HG02763 (cell line): Measurements from ENCODE around the gene POM121C.
A peak's percentile ranks its signal among the peaks of the same experiment; 100 is the strongest.
"Not testable (repeated sequence)": the region's sequence is repeated elsewhere in the genome, so short reads cannot be mapped to it uniquely, and the experiment has no call there.

Experiments used
- ATAC-seq: cut with Tn5 transposase; IDR thresholded peaks from one replicate; pipeline ENCODE4 v1.9.1; 2021; ENCODE audit warnings: mild to moderate bottlenecking, moderate library complexity; ENCODE audit not compliant: unreplicated experiment

POM121C gene

DNA sequence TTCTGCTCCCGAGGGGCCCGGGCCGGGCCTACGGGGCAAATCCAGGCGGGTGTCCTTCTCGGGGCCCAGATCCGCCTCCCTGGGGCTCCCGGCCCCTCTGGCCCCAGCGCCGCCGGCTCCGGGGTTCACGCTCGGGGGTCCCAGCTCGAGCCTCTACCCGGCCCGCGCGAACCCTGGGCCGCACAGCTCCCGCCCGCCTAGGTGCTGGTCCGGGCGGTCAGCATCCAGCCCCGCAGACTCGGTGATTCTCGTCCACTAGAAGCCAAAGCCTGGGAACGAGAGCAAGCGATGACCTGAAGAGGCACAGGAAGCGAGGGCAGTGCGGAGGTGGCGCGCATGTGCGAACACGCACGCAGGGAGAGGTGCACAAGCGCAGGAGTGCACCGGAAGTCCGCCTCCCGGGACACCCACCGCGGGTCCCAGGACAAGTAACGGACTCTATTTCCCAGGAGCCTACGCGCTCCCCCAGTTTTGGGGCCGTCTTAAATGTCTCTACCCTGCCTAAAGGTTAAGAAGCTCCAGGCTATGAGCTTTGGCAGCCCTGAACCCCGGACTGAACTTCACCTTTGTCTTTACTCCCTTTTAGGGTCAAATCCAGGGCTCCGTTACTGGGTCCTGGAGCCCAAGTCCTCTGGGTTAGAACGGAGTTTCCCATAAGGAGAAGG is at the start of gene POM121C:
Gene POM121C (minus strand): TSS at position 321 of the 665 bp plus-strand sequence. CDS start 44,803 bp downstream, outside the sequence.
- peak; percentile 99 for ATAC-seq

DNA sequence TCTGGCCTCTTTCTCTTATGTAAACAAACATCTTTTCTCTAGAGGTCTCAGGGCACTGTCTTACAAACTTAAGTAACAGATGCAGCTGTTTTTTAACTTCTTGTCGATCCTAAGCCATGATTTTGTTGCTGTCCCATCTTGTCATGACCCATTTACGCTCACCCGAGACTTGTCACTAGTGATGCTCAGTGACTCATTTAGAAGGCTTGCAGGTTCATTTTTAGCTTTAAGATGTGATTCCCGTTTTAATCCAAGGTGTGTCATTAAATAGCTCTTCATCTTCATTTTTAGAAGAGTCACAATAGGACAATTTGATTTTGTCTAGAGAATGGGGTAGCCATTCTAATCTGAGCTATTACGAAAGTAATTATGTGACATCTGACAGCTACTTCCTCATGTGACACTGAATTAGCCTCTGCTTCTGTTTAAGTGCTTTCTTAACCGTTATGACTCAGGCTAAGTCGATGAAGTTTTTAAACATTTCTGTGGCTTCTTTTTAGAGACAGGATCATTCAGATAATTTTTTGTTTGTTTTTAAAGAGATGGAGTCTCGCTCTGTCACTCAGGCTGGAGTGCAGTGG is 48.7 kb upstream of the POM121C start:
- no peak for ATAC-seq

- no peak for ATAC-seq
Measured at GRCh38 chr7:75533926-75534325, 47.8 kb upstream of the POM121C start.

GRCh38 chr7:75532639-75533038 is 46.5 kb upstream of the POM121C start:
- ATAC-seq = no peak

- no peak for ATAC-seq
Measured at GRCh38 chr7:75531359-75531821, 45.3 kb upstream of the POM121C start.

DNA sequence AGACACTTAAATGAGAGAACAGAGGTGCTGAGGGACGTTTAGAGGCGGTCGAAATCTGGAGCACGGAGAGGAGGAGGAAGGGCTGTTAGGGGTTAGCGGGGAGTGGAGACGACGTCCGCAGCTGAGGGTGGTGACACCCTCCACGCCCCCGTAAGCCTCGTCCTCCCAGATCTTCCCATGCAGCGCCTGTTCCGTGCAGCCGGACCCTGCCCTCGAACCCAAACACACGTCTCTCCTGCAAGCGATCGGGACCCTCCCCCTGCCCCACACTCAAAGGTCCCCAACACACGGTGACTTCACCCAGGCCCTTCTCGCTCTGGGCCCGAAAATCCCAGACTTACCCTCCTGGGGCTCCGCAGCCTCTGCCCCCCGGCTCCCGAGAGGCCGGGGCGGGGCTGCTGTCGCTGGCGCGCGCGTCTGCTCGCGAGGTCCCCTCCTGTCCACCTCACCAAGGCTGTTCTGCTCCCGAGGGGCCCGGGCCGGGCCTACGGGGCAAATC is 41.2 kb upstream of the POM121C start:
- not testable (repeated sequence) for ATAC-seq

GRCh38 chr7:75521727-75522126 is 35.6 kb upstream of the POM121C start:
- ATAC-seq = not testable (repeated sequence)

DNA sequence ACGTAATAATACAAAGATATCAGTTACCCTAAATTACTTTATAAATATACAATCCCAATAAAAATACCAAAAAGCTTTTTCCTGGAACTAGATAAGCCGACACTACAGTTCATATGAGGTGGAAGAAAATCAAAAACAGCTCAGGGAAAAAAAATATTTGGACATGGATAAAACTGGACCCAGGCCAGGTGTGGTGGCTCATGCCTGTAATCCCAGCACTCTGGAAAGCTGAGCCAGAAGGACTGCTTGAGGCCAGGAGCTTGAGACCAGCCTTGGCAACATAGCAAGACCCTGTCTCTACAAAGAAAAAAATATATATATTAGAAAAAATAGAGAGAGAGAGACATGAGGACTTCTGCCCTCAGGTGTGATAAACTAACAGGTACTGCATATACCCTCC is 32.7 kb upstream of the POM121C start:
- not testable (repeated sequence) for ATAC-seq

DNA sequence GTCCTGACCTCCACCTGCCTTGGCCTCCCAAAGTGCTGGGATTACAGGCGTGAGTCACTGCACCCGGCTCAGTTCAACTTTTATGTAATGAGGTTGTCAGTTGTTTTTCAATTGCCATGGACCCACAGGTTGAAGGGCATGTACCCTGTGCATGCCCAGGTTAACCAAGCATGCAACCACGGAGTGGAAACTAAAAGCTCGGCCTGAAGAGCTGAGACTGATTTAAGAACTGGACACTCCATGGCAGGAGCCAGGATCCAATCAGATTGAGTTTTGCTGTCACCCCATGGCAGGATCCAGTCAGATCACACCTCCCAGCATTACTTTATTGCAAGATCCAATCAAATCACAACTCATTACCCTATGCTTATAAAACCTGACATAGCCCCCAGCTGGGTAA is 22.9 kb upstream of the POM121C start:
- not testable (repeated sequence) for ATAC-seq

DNA sequence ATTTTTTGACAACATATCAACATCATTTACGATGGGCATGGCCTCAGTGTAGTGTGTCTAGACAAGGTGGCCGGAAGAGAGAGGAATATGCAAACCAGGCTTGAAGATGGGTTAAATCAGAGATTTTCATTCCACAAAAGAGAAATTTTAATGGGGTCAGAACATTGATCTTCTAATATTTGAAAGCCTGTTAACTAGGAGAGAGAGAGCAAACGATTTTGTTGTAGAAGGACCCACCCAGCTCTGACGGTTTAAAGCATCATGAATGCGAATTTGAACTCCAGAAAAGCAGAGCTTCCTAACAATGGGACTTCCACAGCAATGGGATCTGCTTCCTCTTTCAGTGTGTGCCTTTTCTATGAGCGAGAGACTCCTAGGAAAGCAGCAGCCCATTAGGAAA is 5.9 kb upstream of the POM121C start, which contains the start of gene SPDYE5:
Gene SPDYE5 (plus strand): TSS at position 301 of the 400 bp plus-strand sequence. CDS start 1,728 bp downstream, outside the sequence.
- ATAC-seq = not testable (repeated sequence)

GRCh38 chr7:75485355-75485978 is 632 bp downstream of the POM121C start:
- not testable (repeated sequence) for ATAC-seq

DNA sequence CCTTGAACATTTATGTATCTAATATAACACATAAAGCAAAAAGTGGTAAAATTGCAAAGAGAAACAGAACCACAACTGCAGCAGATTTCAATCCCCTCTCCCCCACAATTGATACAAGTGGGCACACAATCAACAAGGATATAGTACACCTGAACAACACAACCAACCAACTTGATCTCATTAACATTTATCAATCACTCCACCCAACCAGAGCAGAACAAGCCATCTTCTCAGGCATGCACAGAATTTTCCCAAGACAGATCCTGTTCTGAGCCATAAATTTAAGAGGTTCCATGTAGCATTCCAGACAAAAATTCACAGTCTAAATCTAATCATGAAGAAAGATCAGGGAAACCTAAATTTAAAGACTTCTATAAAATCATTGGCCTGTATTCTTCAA is 5.8 kb downstream of the POM121C start:
- ATAC-seq = not testable (repeated sequence)

DNA sequence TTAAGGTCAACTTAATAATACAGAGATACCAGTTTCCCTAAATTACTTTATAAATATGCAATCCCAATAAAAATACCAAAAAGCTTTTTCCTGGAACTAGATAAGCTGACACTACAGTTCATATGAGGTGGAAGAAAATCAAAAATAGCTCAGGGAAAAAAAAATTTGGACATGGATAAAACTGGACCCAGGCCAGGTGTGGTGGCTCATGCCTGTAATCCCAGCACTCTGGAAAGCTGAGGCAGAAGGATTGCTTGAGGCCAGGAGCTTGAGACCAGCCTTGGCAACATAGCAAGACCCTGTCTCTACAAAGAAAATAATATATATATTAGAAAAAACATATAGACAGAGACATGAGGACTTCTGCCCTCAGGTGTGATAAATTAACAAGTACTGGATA is 8.6 kb downstream of the POM121C start:
- not testable (repeated sequence) for ATAC-seq

- not testable (repeated sequence) for ATAC-seq
Measured at GRCh38 chr7:75470166-75470565, 15.9 kb downstream of the POM121C start.

DNA sequence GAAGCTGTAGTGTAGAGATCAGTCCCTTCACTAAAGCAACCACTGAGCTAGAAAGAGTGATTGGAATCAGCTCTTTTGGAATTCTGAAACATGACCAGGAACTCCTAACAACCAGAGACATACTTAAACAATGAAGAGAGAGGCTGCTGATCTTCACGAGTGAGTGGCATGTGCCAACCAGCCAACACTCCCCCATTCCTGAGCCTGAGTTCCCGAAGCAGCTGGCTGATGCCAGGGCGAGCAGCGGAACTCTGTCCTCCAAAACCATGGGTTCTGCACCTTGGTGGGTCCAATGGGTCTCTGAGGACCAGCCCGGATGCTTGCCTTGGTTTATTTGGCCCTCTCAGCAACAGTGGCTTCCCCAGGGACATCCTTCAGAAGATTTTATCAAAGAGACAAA is 25.6 kb downstream of the POM121C start:
- ATAC-seq = not testable (repeated sequence)

GRCh38 chr7:75458034-75458433 is 28.1 kb downstream of the POM121C start:
- ATAC-seq = not testable (repeated sequence)

DNA sequence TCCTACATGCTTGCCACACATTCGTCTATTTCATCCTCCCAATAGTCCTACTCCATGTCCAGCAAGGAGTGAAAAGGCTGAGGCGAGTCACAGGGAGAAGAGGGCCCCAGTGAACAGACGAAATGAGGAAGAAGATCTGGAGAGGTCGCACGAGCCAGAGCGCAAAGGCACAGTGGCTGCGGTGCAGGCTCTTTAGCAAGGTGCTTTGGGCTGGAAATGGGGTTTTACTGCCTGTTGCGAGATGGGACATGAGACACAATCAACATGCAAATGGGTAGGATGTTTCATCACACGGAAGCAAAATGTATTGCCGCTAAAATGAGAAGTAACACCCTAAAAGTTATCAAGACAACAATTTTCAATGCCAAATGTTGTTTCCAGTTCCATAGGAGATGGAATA is 29.7 kb downstream of the POM121C start:
- not testable (repeated sequence) for ATAC-seq

DNA sequence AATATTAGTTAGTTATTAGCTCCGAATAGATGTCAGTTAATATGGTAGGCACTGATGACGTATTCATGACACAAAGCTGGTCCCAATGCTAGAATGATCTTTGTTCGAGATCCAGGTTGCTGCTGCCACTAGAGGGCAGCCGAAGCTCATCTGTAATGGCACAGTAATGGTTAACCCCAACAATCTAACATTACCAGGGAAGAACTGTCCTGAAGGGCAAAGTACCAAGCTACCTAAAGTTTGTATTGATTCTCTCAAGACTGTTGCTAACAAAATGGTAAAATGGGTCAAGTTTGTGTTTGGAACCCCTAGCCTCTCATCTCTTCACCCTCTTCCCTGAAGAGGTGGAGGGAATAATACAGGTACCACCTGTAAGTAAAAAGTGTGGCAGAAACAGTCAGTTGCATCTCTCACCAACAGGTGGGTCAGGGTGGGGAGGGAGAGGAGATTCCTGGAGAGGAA is 33.6 kb downstream of the POM121C start:
- peak; percentile 82 for ATAC-seq

- not testable (repeated sequence) for ATAC-seq
Measured at GRCh38 chr7:75449946-75450345, 36.2 kb downstream of the POM121C start.

GRCh38 chr7:75442465-75443111 is 43.5 kb downstream of the POM121C start:
- ATAC-seq = peak; percentile 90

GRCh38 chr7:75442101-75442464 is 44.0 kb downstream of the POM121C start:
- not testable (repeated sequence) for ATAC-seq
